Nephron progenitor cell (in vitro differentiated cells): ENCODE results near the gene TAOK1.

Source experiments
- DNase-seq: peaks from one replicate; pipeline ENCODE4 v3.0.0; 2021
- H3K27ac Mint-ChIP-seq: 2 replicates; pipeline ENCODE4 v1.8.0; 2021; ENCODE audit warnings: mild to moderate bottlenecking, moderate library complexity, mixed read lengths
- H3K27me3 Mint-ChIP-seq: 2 replicates; pipeline ENCODE4 v1.8.0; 2021; ENCODE audit warnings: mild to moderate bottlenecking, low read depth, mixed read lengths; ENCODE audit not compliant: poor library complexity
- H3K36me3 Mint-ChIP-seq: 2 replicates; pipeline ENCODE4 v1.8.0; 2021; ENCODE audit warnings: low read depth, mixed read lengths
- H3K4me1 Mint-ChIP-seq: 2 replicates; pipeline ENCODE4 v1.8.0; 2021; ENCODE audit warnings: mixed read lengths
- H3K4me3 Mint-ChIP-seq: 2 replicates; pipeline ENCODE4 v1.8.0; 2021; ENCODE audit warnings: mild to moderate bottlenecking, moderate library complexity, mixed read lengths
- H3K9me3 Mint-ChIP-seq: 2 replicates; pipeline ENCODE4 v1.8.0; 2021; ENCODE audit warnings: mild to moderate bottlenecking, moderate library complexity, mixed read lengths
- CTCF ChIP-seq: fragments of 200-600 bp; sonication (generic); IDR thresholded peaks from 2 replicates; pipeline ENCODE4 v1.5.0; 2021; ENCODE audit warnings: antibody characterized with exemption

TAOK1 gene

DNA sequence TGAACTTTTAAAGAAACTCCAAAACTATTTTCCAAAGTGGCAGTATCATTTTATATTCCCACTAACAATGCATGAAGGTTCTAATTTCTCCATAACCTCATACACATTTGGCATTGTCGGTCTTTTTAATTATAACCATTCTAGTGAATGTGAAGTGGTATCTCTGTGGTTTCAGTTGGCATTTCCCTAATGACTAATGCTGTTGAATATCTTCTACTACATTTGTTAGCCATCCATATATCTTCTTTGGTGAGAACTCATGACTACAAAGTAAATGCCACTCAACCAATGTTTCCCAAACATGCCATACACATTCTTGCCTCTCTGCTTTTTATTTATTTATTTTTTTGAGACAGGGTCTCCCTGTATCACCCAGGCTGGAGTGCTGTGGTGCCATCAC is 31.7 kb upstream of the TAOK1 start:
- Mint-ChIP-seq H3K36me3 (no peaks in the 10 kb centered on the region), H3K4me1 (no peaks in the 10 kb centered on the region), H3K27ac (peak overlapping the region; percentile 39), H3K4me3 (no peak overlapping the region), H3K27me3 (peaks cover 4% of the 10 kb centered on the region), H3K9me3 (peaks cover 3% of the 10 kb centered on the region)
- DNase-seq, result no peak
- TF ChIP-seq CTCF, result no peak

DNA sequence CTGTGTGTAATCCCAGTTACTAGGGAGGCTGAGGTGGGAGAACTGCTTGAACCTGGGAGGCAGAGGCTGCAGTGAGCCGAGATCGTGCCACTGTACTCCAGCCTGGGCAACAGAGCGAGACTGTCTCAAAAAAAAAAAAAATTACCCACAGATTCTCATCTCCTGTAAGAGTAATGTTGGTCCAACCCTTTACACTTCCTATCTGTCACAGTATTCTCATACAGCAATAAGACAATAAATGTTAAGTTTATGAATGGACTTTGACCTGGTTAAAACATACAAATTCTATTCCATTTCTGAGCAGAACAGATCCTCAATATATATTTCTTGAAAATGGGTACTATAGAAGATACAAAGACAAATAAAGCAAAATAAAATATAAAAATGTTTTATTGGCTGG is 30.4 kb upstream of the TAOK1 start:
- Mint-ChIP-seq H3K4me3 (no peak overlapping the region), H3K27ac (no peak overlapping the region), H3K9me3 (peaks cover 3% of the 10 kb centered on the region), H3K4me1 (no peaks in the 10 kb centered on the region), H3K36me3 (no peaks in the 10 kb centered on the region), H3K27me3 (peaks cover 4% of the 10 kb centered on the region)
- TF ChIP-seq CTCF, result no peak
- no peak for DNase-seq

DNA sequence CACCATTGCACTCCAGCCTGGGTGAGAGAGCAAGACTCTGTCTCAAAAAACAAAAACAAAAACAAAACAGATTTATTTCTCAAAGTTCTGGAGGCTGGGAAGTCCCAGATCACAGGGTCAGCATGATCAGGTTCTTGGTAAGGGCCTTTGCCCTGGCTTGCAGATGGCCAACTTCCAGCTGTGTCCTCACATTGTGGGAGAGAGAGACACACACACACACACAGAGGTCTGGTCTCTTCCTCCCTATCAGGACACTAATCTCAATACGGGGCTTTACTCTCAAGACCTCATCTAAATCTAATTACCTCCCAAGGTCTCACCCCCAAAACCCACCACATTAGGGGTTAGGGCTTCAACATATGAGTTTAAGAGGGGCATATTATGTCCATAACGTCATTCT is 26.4 kb upstream of the TAOK1 start:
- Mint-ChIP-seq H3K4me1 (no peaks in the 10 kb centered on the region), H3K4me3 (no peak overlapping the region), H3K27ac (no peak overlapping the region), H3K27me3 (peaks cover 4% of the 10 kb centered on the region), H3K9me3 (no peaks in the 10 kb centered on the region), H3K36me3 (no peaks in the 10 kb centered on the region)
- DNase-seq, result no peak
- TF ChIP-seq CTCF, result no peak

DNA sequence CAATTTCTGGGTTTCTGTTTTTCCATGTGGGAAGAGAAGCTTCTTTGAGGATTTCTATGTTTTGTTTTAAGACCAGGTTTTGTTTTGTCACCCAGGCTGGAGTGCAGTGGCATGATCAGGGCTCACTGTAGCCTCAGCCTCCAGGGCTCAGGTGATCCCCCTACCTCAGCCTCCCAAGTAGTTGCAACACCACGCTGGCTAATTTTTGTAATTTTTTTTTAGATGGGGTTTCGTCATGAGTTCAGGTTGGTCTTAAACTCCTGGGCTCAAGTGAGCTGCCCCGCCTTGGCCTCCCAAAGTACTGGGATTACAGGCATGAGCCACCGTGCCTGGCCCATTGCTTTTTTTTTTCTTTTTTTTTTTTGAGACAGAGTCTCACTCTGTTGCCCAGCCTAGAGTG is 25.5 kb upstream of the TAOK1 start:
- DNase-seq, result no peak
- peaks cover 4% of the 10 kb centered on the region for H3K27me3 Mint-ChIP-seq
- no peak overlapping the region for H3K27ac Mint-ChIP-seq
- H3K4me1 Mint-ChIP-seq, result no peaks in the 10 kb centered on the region
- no peaks in the 10 kb centered on the region for H3K36me3 Mint-ChIP-seq
- no peak overlapping the region for H3K4me3 Mint-ChIP-seq
- TF ChIP-seq CTCF, result no peak
- no peaks in the 10 kb centered on the region for H3K9me3 Mint-ChIP-seq

- Mint-ChIP-seq H3K27me3 (peaks cover 3% of the 10 kb centered on the region), H3K4me1 (no peaks in the 10 kb centered on the region), H3K4me3 (no peak overlapping the region), H3K27ac (no peak overlapping the region), H3K36me3 (no peaks in the 10 kb centered on the region), H3K9me3 (no peaks in the 10 kb centered on the region)
- no peak for TF ChIP-seq CTCF
- no peak for DNase-seq
These were observed 22.0 kb upstream of the TAOK1 start for GRCh38 chr17:29368161-29368560.

- no peaks in the 10 kb centered on the region for H3K36me3 Mint-ChIP-seq
- H3K27me3 Mint-ChIP-seq, result peaks cover 2% of the 10 kb centered on the region
- H3K4me3 Mint-ChIP-seq, result no peak overlapping the region
- no peaks in the 10 kb centered on the region for H3K9me3 Mint-ChIP-seq
- no peaks in the 10 kb centered on the region for H3K4me1 Mint-ChIP-seq
- peak; percentile 21 for DNase-seq
- TF ChIP-seq CTCF, result no peak
- H3K27ac Mint-ChIP-seq, result no peak overlapping the region
These were observed 21.2 kb upstream of the TAOK1 start for GRCh38 chr17:29368926-29369325.
